Stimulated activated CD4-positive, alpha-beta T cell treated with anti-CD3 and anti-CD28 coated beads, Interleukin-2, amount 100 ng/mL, for 4 hours (primary cell): ENCODE data around the gene TNFSF9.
"Not testable (repeated sequence)": the region's sequence is repeated elsewhere in the genome, so short reads cannot be mapped to it uniquely, and the experiment has no call there.

Source experiments
- DNase-seq: peaks from one replicate; pipeline ENCODE4 v3.0.0-alpha.2; 2020; ENCODE audit warnings: low read depth

The TNFSF9 gene

DNA sequence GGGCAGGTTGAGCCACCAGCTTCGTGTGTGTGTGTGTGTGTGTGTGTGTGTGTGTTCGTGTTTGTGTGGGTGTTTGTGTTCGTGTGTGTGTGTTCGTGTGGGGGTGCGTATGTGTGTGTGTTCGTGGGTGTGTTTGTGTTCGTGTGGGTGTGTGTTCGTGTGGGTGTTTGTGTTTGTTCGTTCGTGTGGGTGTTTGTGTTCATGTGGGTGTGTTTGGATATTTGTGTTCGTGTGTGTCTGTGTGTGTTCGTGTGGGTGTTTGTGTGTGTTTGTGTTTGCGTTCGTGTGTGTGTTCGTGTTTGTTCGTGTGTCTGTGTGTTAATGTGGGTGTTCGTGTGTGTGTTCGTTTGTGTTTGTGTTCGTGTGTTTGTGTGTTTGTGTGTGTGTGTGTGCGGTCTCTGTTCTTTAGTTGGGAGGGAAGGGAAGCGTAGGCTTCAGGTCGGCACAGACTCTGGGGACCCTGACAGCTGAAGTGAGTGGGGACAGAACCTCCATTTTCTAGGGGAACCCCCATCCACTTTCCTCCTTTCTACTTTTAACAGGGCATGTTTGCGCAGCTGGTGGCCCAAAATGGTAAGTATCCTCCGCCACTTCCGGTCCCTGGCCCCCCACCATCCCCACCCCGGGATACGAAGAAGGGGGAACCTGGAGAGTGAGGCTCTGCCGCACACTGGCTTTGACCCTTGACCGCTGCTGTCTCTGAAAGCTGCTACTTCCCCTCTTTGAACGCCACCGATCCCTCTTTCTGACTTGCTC, 1.6 kb downstream of the TNFSF9 start:
- no peak for DNase-seq

DNA sequence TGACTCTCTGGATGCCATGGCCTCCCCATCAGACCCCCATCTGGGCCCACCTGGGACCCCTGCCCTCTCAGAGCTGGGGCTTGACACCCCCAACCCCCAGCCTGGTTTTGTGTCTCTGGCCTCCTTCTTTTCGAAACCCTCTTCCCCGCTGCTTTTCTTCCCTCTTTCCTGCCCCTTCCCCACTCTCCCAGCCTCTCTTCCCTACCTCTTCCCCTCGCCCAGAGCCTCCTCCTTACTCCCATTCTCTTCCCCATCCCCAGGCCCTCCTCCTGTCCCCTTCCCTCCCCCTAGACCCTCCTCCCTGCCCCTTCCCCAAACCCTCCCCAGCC, 2.1 kb downstream of the TNFSF9 start:
- no peak for DNase-seq

DNA sequence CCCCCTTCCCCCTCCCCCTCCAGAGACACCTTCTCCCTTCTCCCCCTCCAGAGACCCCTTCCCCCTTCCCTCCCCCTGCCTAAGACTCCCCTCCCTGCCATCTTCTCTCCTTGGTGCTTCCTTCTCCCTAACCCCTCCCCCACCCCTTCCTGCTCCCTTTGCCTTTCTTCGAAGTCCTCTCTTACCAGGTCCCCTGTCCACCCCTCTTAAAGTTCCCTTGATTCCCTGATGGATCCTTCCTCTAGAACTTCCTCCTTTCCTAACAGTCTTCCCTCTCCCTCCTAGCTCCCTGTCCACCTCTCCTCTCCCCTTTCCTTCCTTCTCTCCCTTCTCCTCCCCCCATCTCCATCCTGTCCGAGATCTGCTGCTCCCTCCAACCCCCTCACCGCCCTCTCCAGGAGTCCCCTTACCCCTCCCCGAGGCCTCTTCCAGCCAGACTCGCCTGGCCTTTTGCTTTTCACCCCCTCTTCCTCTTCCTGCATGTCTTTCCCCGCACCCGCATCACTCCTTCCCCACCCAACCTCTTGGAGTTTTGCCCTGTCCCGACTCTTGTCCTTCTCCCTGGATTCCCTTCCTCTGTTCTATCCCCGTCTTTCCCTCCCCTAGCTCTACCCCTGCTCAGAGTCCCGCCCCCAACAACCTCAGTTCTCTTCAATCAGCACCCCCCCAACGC, 3.1 kb downstream of the TNFSF9 start:
- no peak for DNase-seq

DNA sequence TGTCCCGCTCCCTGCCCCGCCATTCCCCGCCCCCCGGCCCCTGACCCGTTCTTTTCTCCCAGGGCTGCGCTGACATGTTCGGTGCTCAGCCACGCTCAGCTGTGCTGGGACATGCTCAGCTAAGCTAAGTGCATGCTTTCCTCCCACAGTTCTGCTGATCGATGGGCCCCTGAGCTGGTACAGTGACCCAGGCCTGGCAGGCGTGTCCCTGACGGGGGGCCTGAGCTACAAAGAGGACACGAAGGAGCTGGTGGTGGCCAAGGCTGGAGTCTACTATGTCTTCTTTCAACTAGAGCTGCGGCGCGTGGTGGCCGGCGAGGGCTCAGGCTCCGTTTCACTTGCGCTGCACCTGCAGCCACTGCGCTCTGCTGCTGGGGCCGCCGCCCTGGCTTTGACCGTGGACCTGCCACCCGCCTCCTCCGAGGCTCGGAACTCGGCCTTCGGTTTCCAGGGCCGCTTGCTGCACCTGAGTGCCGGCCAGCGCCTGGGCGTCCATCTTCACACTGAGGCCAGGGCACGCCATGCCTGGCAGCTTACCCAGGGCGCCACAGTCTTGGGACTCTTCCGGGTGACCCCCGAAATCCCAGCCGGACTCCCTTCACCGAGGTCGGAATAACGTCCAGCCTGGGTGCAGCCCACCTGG, 3.7 kb downstream of the TNFSF9 start:
- DNase-seq, result no peak

DNA sequence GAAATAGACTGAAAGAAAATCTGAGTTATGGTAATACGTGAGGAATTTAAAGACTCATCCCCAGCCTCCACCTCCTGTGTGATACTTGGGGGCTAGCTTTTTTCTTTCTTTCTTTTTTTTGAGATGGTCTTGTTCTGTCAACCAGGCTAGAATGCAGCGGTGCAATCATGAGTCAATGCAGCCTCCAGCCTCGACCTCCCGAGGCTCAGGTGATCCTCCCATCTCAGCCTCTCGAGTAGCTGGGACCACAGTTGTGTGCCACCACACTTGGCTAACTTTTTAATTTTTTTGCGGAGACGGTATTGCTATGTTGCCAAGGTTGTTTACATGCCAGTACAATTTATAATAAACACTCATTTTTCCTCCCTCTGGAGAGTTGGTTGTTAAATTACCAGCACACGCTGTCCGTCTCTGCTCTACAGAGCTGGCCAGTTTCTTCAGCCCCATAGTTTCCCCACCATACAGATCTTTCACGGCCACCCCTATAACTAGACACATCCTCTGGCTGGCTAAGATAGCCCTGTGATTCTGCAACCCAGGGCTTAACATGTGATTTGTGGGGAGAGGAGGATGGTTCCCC, 4.8 kb downstream of the TNFSF9 start:
- DNase-seq, result no peak

DNA sequence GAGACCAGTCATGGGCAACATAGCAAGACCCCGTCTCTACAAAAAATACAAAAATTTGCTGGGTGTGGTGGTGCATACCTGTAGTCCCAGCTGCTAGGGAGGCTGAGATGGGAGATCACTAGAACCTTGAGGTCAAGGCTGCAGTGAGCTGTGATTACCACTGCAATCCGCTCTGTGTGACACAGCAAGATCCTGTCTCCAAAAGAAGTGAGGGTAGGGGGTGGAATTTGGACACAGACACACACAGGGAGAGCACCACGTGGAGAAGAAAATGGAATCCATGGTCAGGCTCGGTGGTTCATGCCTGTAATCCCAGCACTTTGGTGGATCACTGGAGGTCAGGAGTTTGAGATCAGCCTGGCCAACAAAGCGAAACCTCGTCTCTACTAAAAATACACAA, 8.7 kb downstream of the TNFSF9 start:
- no peak for DNase-seq

DNA sequence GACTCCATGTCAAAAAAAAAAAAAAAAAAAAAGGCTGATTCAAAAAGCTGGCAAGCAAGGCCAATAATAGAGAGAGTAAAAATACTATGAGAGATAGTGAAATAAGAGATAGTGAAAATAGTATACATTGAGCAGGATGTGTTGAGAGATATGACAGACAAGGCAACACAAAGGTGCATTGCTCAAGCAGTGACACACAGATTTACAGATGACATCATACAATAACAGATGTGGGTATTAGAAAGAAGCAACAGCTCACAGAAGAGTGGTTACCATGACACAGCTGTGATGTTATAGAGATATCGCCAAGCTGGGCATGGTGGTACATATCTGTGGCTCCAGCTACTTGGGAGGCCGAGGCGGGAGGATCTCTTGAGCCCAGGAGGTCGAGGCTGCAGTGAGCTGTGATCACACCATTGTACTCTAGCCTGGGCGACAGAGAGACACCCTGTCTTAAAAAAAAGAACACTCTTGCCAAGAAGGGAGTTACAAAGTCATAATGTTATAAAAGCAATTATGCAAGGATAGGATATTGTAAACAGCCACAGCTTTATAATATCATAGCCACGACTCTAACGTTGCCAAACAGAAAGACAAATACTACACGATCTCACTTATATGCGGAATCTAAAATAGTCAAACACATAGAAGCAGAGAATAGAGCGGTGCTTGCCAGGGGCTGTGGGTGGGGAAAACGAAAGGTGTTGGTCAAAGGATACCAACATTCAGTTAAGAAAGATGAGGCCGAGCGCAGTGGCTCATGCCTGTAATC, 10.3 kb downstream of the TNFSF9 start:
- no peak for DNase-seq

DNA sequence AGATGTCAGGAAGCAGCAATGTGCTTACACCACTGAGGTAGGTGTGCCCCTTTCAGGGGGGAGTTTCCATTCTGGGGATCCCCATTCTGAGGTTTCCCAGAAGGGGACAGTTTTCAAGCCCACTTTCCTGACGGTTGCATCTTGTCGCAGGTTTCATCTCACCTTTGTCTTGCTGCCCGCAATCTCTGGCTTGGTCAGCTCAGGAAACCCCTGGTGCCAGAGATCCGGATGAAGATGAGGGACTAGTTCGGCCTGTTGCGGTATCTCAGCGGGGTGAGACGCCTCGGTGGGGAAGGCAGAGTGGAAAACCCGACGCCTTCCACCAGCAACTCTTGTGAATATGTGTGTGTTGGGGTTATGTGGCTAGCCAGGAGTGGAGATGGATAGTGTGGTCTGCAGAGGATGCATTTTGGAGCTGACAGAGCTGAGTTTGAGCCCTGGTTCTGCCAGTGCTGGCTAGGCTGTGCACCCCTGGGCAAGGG, 13.1 kb downstream of the TNFSF9 start:
- no peak for DNase-seq

DNA sequence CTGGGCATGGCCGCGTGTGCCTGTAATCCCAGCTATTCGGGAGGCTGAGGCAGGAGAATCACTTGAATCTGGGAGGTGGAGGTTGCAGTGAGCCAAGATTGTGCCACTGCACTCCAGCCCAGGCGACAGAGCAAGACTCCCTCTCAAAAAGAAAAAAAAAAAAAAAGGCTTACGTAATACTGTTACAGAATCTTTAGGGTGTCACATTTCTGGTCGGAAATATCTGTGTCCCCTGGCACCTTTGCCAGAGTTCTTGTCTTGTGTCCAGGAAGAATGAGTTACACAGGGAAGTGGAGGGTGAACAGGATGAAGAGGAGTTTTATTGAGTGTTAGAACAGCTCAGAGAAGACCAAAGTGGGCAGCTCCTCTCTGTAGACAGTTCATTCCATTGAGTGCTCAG, 19.9 kb downstream of the TNFSF9 start:
- not testable (repeated sequence) for DNase-seq

DNA sequence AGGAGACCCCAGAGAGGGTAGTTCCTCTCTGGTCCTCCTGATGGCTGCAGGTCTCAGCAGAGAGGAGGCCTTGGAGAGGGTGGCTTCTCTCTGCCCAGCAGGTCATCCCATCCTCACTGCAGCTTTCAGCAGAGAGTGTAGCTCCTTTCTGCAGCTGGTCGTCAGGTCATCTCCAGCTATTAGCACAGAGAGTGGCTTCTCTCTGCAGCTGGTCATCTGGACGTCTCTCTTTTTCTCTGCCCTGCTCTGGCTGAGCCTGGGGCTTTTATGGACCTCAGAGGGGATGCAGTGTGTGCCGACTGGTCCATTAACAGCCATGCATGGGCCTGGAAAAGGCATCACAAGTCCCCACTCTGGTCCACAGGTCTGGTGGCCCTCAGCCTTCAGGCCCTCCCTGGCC, 20.3 kb downstream of the TNFSF9 start:
- DNase-seq, result no peak

DNA sequence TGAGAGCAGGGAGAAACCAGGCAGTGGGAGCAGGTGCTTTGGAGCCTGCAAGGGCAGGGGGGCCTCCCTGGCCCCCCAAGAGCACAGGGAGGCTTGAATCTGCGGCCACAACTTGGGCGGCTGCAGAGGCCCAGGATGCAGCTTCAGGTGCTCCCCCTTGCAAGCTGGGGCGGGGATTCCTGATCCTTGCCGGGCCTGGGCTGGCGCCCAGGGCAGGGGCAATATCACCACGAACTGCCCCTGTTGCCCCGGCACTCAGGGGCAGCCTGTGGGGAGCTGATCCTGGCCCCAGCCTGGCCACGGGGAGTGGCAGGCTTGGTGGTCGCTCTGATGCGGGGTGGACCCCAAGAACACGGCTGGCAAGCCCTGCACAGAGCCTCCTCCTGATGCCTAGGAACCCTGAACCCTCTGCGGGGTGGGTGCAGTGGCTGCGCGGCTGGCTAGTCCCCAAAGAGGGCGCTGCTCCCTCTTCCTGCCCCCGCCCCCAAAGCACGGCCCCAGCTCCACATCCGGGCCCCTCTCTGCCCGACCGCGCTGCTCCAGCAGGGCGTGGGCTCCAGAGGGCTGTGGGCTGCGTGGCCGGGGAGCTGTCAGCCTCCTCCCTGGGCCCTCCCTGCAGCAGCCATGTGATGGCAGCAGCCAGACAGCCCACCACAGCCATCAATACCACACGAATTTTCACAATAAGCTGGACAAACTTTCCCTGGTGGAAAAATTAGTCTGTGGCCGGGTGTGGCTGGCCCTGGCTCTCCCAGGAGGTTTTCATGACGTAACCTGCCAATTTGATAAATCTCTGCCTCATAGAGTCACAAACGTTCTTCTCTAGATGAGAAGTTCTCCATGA, 21.0 kb downstream of the TNFSF9 start:
- peak; percentile 31 for DNase-seq

DNA sequence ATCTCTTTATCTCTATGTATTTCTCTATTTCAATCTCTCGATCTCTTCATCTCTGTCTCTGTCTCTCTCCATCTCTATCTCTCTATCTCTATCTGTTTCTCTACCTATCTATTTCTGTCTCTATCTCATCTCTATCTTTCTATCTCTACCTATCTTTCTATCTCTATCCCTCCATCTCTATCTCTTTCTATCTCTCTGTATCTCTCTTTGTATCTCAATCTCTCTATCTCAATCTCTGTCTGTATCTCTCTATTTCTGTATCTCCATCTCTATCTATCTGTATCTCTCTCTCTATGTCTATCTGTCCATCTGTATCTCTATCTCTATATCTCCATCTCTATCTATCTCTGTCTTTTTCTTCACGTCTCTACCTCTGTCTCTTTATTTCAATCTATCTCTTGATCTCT, 25.2 kb downstream of the TNFSF9 start:
- DNase-seq, result no peak

DNA sequence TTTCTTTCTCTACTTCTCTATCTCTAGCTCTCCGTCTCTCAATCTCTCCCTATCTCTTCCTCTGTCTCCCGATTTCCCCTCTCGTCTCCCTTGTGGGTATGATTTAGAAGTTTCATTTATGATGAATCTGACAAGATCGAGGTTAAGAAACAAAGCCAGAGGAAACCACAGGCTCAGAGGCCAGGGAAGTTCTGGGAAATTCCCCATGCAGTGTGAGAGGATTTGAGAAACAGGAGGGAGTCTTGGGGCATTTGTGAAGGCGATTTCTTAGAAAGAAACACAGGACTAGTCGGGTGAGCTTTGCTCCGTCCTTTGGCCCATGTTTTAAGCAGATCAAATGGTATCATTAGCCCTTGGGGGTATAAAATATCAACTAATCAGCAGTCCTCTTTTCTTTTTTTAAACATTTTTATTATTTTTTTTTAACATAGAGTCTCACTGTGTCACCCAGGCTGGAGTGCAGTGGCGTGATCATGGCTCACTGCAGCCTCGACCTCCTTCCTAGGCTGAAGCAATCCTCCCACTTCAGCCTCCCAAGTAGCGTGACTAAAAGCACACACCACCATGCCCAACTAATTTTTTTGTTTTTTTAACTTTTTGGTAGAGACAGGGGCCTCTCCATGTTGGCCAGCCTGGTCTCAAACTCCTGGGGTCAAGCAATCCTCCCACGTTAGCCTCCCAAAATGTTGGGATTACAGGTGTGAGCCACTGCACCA, 25.8 kb downstream of the TNFSF9 start:
- no peak for DNase-seq

DNA sequence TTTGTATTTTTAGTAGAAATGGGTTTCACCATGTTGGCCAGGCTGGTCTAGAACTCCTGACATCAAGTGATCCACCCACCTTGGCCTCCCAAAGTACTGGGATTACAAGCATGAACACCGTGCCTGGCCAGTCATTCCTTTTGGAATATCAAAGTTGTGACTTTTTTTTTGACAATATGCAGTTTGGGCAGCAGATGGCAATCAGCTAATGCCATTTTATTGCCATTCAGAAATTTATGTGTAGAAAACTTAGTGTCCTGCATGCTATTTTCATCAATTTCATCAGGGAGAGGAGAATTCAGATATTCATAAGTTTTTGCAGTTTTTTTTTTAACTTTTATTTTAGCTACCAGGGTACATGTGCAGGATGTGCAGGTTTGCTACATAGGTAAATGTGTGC, 31.6 kb downstream of the TNFSF9 start:
- not testable (repeated sequence) for DNase-seq

DNA sequence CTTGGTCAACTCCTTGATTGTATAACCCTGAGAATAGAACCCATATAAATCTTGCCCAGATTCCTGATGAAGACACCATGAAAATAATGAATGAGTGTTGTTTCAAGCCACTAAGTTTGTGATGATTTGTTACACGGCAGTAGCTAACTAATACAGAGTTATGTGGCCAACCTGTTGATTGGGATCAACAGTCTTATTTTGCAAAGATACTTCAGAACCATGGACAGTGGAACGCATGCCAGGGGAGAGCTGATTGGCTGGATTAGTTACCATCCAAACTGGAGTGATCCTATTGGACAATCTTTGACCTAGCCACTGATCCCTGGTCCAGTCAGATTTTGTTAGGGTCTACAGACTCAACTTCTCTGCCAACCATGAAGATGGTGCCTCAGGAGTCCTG, 33.6 kb downstream of the TNFSF9 start:
- DNase-seq, result no peak

DNA sequence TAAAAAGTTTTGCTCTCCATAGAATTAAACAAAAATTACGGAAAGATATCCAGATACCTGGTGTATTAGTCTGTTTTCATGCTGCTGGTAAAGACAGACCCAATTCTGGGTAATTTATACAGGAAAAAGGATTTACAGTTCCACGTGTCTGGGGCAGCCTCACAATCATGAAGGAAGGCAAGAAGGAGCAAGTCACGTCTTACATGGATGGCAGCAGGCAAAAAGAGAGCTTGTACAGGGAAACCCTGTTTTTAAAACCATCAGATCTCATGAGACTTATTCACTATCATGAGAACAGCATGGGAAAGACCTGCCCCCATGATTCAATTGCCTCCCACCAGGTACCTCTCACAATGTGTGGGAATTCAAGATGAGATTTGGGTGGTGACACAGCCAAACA, 35.9 kb downstream of the TNFSF9 start:
- DNase-seq, result not testable (repeated sequence)

DNA sequence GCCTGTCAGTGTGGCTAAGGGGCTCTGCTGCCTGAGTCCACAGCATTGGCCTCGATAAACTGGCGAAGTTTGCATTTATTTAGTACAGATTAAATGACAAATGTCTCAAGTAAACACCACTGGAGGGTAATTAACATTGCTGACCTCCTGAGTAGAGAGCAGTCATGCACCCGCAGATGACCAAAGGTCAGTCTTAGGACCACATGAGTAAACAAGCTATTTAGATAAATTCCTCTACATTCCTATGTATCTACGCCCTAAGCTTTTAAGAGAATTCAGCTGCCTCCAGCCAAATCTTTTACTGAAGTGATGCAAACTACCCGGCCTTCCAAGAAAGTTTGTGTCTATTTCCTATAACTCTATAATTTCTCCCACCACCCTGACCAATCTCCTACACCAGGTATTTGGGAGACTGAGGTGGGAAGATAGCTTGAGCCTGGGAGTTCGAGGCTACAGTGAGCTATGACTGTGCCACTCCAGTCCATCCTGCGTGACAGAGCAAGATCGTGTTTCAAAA, 37.2 kb downstream of the TNFSF9 start:
- no peak for DNase-seq

DNA sequence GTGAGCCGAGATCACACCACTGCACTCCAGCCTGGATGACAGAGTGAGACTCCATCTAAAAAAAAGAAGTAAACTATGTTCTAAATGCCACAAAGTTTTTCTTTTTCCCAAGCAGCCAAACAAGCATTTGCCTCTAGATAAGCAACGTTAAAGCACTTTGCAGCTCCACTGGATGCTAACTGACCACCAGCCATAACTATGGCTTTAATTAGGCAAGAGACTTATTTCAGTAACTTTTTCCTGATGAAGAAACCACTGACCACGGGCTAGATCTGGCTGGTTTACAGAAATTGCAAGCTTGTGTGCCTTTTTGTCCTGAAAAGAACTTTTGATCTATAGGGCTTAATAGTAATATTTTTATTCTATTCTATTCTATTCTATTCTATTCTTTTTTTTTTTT, 38.0 kb downstream of the TNFSF9 start:
- DNase-seq, result no peak

DNA sequence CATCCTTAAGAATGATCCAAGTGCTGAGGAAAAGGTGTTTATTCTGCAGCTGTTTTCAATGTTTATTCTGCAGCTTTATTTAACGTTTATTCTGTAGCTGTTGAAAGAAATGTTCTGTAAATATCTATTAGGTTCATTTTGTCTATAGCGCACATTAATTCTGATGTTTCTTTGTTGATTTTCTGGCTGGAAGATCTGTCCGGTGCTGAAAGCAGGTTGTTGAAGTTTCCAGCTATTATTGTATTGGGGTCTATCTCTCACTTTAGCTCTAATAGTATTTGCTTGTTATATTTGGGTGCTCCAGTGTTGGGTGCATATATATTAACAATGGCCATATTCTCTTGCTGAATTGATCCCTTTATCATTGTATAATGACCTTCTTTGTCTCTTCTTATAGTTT, 39.9 kb downstream of the TNFSF9 start:
- DNase-seq, result no peak

DNA sequence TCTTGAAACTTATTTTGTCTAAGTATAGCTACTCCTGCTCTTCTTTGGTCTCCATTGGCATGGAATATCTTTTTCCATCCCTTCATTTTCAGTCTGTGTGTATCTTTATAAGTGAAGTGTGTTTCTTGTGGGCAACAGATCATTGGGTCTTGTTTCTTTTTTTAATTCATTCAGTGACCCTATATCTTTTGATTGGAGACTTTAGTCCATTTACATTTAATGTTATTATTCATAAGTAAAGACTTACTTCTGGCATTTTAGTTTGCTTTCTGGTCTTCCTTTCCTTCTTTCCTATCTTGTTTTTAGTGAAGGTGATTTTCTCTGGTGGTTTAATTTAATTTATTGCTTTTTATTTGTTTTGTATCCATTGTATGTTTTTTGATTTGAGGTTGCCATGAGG, 40.3 kb downstream of the TNFSF9 start:
- DNase-seq, result no peak
